HG02938 (cell line): ENCODE data around the gene KLF2.
"Not testable (repeated sequence)": the region's sequence is repeated elsewhere in the genome, so short reads cannot be mapped to it uniquely, and the experiment has no call there.

Experiments
- ATAC-seq: cut with Tn5 transposase; IDR thresholded peaks from one replicate; pipeline ENCODE4 v1.9.1; 2021; ENCODE audit warnings: mild to moderate bottlenecking, moderate library complexity; ENCODE audit not compliant: unreplicated experiment

The KLF2 gene

GRCh38 chr19:16336571-16336970 is 11.9 kb downstream of the KLF2 start:
- ATAC-seq = no peak

GRCh38 chr19:16337809-16338469 is 13.3 kb downstream of the KLF2 start:
- no peak for ATAC-seq

- ATAC-seq = no peak
Measured at GRCh38 chr19:16338470-16339360, 14.1 kb downstream of the KLF2 start.

GRCh38 chr19:16339361-16339725 is 14.7 kb downstream of the KLF2 start:
- no peak for ATAC-seq

- no peak for ATAC-seq
Measured at GRCh38 chr19:16340092-16340491, 15.5 kb downstream of the KLF2 start.

- no peak for ATAC-seq
Measured at GRCh38 chr19:16340654-16341053, 16.0 kb downstream of the KLF2 start.

- ATAC-seq = no peak
Measured at GRCh38 chr19:16342002-16342715, 17.5 kb downstream of the KLF2 start.

- ATAC-seq = no peak
Measured at GRCh38 chr19:16343156-16343555, 18.5 kb downstream of the KLF2 start.

GRCh38 chr19:16345457-16345856 is 20.8 kb downstream of the KLF2 start:
- ATAC-seq = no peak

- ATAC-seq = not testable (repeated sequence)
Measured at GRCh38 chr19:16347099-16347498, 22.5 kb downstream of the KLF2 start.

- ATAC-seq = no peak
Measured at GRCh38 chr19:16347706-16348105, 23.1 kb downstream of the KLF2 start.

- no peak for ATAC-seq
Measured at GRCh38 chr19:16349551-16350152, 25.0 kb downstream of the KLF2 start.

- ATAC-seq = no peak
Measured at GRCh38 chr19:16351133-16351809, 26.6 kb downstream of the KLF2 start.

GRCh38 chr19:16355293-16356043 is 30.8 kb downstream of the KLF2 start:
- no peak for ATAC-seq

GRCh38 chr19:16358456-16358855 is 33.8 kb downstream of the KLF2 start:
- ATAC-seq = no peak

GRCh38 chr19:16359074-16359473 is 34.4 kb downstream of the KLF2 start:
- no peak for ATAC-seq

GRCh38 chr19:16359964-16360363 is 35.3 kb downstream of the KLF2 start:
- no peak for ATAC-seq

- no peak for ATAC-seq
Measured at GRCh38 chr19:16360738-16361137, 36.1 kb downstream of the KLF2 start.

- no peak for ATAC-seq
Measured at GRCh38 chr19:16361254-16361653, 36.6 kb downstream of the KLF2 start.

GRCh38 chr19:16361926-16362325 is 37.3 kb downstream of the KLF2 start:
- no peak for ATAC-seq
